CD4-positive, CD25-positive, alpha-beta regulatory T cell (primary cell): ENCODE measurements around the gene GPR15LG. TPM values are rescaled to one million over a fixed set of nuclear protein-coding genes. Genes with fewer than 3 reads are reported as not detected.

ENCODE experiments used
- ATAC-seq, 2 donors: fragments of 150-1000 bp; cut with Tn5 transposase; one replicate each; pipeline ENCODE4 v1.10.0; 2021; ENCODE audit warnings: low read depth in 2 of 2, moderate number of reproducible peaks in 2 of 2, moderate library complexity in 1 of 2
- DNase-seq, 3 donors: peaks; one replicate each; pipeline versions ENCODE4 v3.0.0 to v3.0.0-alpha.2; 2012 to 2022; ENCODE audit warnings: mixed read lengths in 1 of 3
- H3K27ac ChIP-seq: one replicate; pipeline ENCODE4 v1.7.0; 2013; ENCODE audit warnings: mild to moderate bottlenecking, low read length; ENCODE audit not compliant: insufficient read depth, poor library complexity, severe bottlenecking
- H3K27me3 ChIP-seq: one replicate; pipeline ENCODE4 v1.7.0; 2013; ENCODE audit warnings: low read length; ENCODE audit not compliant: control insufficient read depth, insufficient read depth
- H3K36me3 ChIP-seq: one replicate; pipeline ENCODE4 v1.7.0; 2013; ENCODE audit warnings: mild to moderate bottlenecking, low read length, moderate library complexity; ENCODE audit not compliant: control insufficient read depth, insufficient read depth
- H3K4me1 ChIP-seq: 2 replicates; pipeline ENCODE4 v1.7.0; 2013; ENCODE audit warnings: mild to moderate bottlenecking, low read length; ENCODE audit not compliant: insufficient read depth, control insufficient read depth, poor library complexity, severe bottlenecking
- H3K4me3 ChIP-seq: one replicate; pipeline ENCODE4 v1.7.0; 2013; ENCODE audit warnings: low read depth, mild to moderate bottlenecking, low read length, moderate library complexity
- H3K9me3 ChIP-seq, 2 experiments: 1 replicate in 1 of 2; 2 replicates in 1 of 2; pipeline ENCODE4 v1.7.0; 2013; ENCODE audit warnings: low read length in 2 of 2, mild to moderate bottlenecking in 1 of 2, moderate library complexity in 1 of 2; ENCODE audit not compliant: control insufficient read depth in 2 of 2
- H3K27ac Mint-ChIP-seq, 3 donors: one replicate each; pipeline ENCODE4 v1.8.0; 2020 to 2022; ENCODE audit warnings: mild to moderate bottlenecking in 3 of 3, mixed read lengths in 3 of 3, moderate library complexity in 2 of 3
- H3K27me3 Mint-ChIP-seq: one replicate; pipeline ENCODE4 v1.8.0; 2022; ENCODE audit warnings: mild to moderate bottlenecking, mixed read lengths
- H3K36me3 Mint-ChIP-seq: one replicate; pipeline ENCODE4 v1.8.0; 2020; ENCODE audit warnings: mixed read lengths
- H3K4me1 Mint-ChIP-seq, 4 donors: one replicate each; pipeline ENCODE4 v1.8.0; 2020 to 2022; ENCODE audit warnings: mixed read lengths in 4 of 4, mild to moderate bottlenecking in 1 of 4
- H3K4me3 Mint-ChIP-seq, 4 donors: one replicate each; pipeline ENCODE4 v1.8.0; 2020 to 2022; ENCODE audit warnings: mild to moderate bottlenecking in 4 of 4, mixed read lengths in 4 of 4, moderate library complexity in 3 of 4
- H3K9me3 Mint-ChIP-seq, 7 donors: one replicate each; pipeline ENCODE4 v1.8.0; 2020 to 2022; ENCODE audit warnings: mixed read lengths in 7 of 7, mild to moderate bottlenecking in 3 of 7, moderate library complexity in 2 of 7
- polyA plus RNA-seq, 4 donors: library from polyadenylated mRNA; unstranded; fragments of 300-500 nt; fragmentation: Illumina TruSeq; gene quantifications; one replicate each; pipeline ENCODE4 v1.2.3, GENCODE V29; 2021
- total RNA-seq: library from RNA; stranded (reverse); gene quantifications from one replicate; pipeline ENCODE4 v1.2.3, GENCODE V29; 2022

Gene GPR15LG
- total and polyA plus RNA-seq, 5 donors from 2014 or later, result not detected

GRCh38 chr10:84201682-84202081 lies 28.1 kb downstream of the GPR15LG start:
- Histone ChIP-seq H3K27me3 (no peaks in the 10 kb centered on the region), H3K4me3 (no peak overlapping the region), H3K4me1 (no peaks in the 10 kb centered on the region), H3K9me3 (no peaks in the 10 kb centered on the region), H3K27ac (no peak overlapping the region), H3K36me3 (no peaks in the 10 kb centered on the region)
- Mint-ChIP-seq H3K4me3 (no peak overlapping the region), H3K9me3 (peaks cover 0 to 2% (median 0%) of the 10 kb centered on the region in 7 donors), H3K27ac (no peak overlapping the region), H3K4me1 (no peaks in the 10 kb centered on the region), H3K36me3 (no peaks in the 10 kb centered on the region), H3K27me3 (peaks cover 23% of the 10 kb centered on the region)
- no peak for DNase-seq
- no peak for ATAC-seq

GRCh38 chr10:84202349-84202748 lies 28.7 kb downstream of the GPR15LG start:
- Histone ChIP-seq H3K4me1 (no peaks in the 10 kb centered on the region), H3K36me3 (no peaks in the 10 kb centered on the region), H3K9me3 (no peaks in the 10 kb centered on the region), H3K27ac (no peak overlapping the region), H3K27me3 (no peaks in the 10 kb centered on the region), H3K4me3 (no peak overlapping the region)
- Mint-ChIP-seq H3K4me1 (no peaks in the 10 kb centered on the region), H3K36me3 (no peaks in the 10 kb centered on the region), H3K27me3 (peaks cover 18% of the 10 kb centered on the region), H3K9me3 (peaks cover 0 to 2% (median 0%) of the 10 kb centered on the region in 7 donors), H3K4me3 (peak overlapping the region in 1 of 4 donors; percentile 71), H3K27ac (no peak overlapping the region)
- ATAC-seq, result no peak
- no peak for DNase-seq

- Histone ChIP-seq H3K4me3 (no peak overlapping the region), H3K9me3 (no peaks in the 10 kb centered on the region), H3K36me3 (no peaks in the 10 kb centered on the region), H3K27ac (no peak overlapping the region), H3K4me1 (no peaks in the 10 kb centered on the region), H3K27me3 (no peaks in the 10 kb centered on the region)
- DNase-seq (no peak), ATAC-seq (peak in 1 of 2 donors; percentile 22)
- Mint-ChIP-seq H3K4me3 (no peak overlapping the region), H3K9me3 (peaks cover 0 to 2% (median 0%) of the 10 kb centered on the region in 7 donors), H3K27ac (no peak overlapping the region), H3K27me3 (peaks cover 3% of the 10 kb centered on the region), H3K36me3 (no peaks in the 10 kb centered on the region), H3K4me1 (no peaks in the 10 kb centered on the region)
Observed at GRCh38 chr10:84204122-84204521, 30.5 kb downstream of the GPR15LG start.

GRCh38 chr10:84204610-84205009 lies 31.0 kb downstream of the GPR15LG start:
- Histone ChIP-seq H3K9me3 (no peaks in the 10 kb centered on the region), H3K4me1 (no peaks in the 10 kb centered on the region), H3K36me3 (no peaks in the 10 kb centered on the region), H3K27me3 (no peaks in the 10 kb centered on the region), H3K4me3 (no peak overlapping the region), H3K27ac (no peak overlapping the region)
- Mint-ChIP-seq H3K4me1 (no peaks in the 10 kb centered on the region), H3K27ac (no peak overlapping the region), H3K4me3 (no peak overlapping the region), H3K36me3 (no peaks in the 10 kb centered on the region), H3K27me3 (no peaks in the 10 kb centered on the region), H3K9me3 (peaks cover 0 to 2% (median 0%) of the 10 kb centered on the region in 7 donors)
- no peak for ATAC-seq
- DNase-seq, result no peak

- no peaks in the 10 kb centered on the region for H3K4me1 ChIP-seq
- Mint-ChIP-seq H3K9me3 (peaks cover 0 to 2% (median 0%) of the 10 kb centered on the region in 7 donors), H3K36me3 (no peaks in the 10 kb centered on the region), H3K4me1 (no peaks in the 10 kb centered on the region), H3K27ac (no peak overlapping the region), H3K4me3 (no peak overlapping the region), H3K27me3 (no peaks in the 10 kb centered on the region)
- H3K27ac ChIP-seq, result no peak overlapping the region
- no peaks in the 10 kb centered on the region for H3K36me3 ChIP-seq
- peak; percentile 11 to 51 (median 49) for DNase-seq
- H3K27me3 ChIP-seq, result no peaks in the 10 kb centered on the region
- H3K4me3 ChIP-seq, result no peak overlapping the region
- peak; percentile 26 to 59 for ATAC-seq
- H3K9me3 ChIP-seq, result no peaks in the 10 kb centered on the region
Observed at GRCh38 chr10:84205049-84205852, 31.6 kb downstream of the GPR15LG start.

GRCh38 chr10:84205853-84206525 lies 32.4 kb downstream of the GPR15LG start:
- no peak overlapping the region for H3K27ac Mint-ChIP-seq
- Histone ChIP-seq H3K4me3 (no peak overlapping the region), H3K4me1 (no peaks in the 10 kb centered on the region), H3K9me3 (no peaks in the 10 kb centered on the region), H3K27ac (no peak overlapping the region), H3K36me3 (no peaks in the 10 kb centered on the region), H3K27me3 (no peaks in the 10 kb centered on the region)
- H3K4me3 Mint-ChIP-seq, result no peak overlapping the region
- ATAC-seq (no peak), DNase-seq (no peak)
- H3K27me3 Mint-ChIP-seq, result no peaks in the 10 kb centered on the region
- H3K4me1 Mint-ChIP-seq, result no peaks in the 10 kb centered on the region
- peaks cover 0 to 2% (median 0%) of the 10 kb centered on the region in 7 donors for H3K9me3 Mint-ChIP-seq
- H3K36me3 Mint-ChIP-seq, result no peaks in the 10 kb centered on the region

- Histone ChIP-seq H3K9me3 (no peaks in the 10 kb centered on the region), H3K36me3 (no peaks in the 10 kb centered on the region), H3K27ac (no peak overlapping the region), H3K4me3 (no peak overlapping the region), H3K4me1 (no peaks in the 10 kb centered on the region), H3K27me3 (no peaks in the 10 kb centered on the region)
- Mint-ChIP-seq H3K9me3 (no peaks in the 10 kb centered on the region), H3K36me3 (no peaks in the 10 kb centered on the region), H3K4me1 (no peaks in the 10 kb centered on the region), H3K27me3 (no peaks in the 10 kb centered on the region), H3K27ac (no peak overlapping the region), H3K4me3 (no peak overlapping the region)
- DNase-seq (no peak), ATAC-seq (no peak)
Observed at GRCh38 chr10:84208023-84208422, 34.4 kb downstream of the GPR15LG start.
